HEK293 (cell line): ENCODE measurements around the gene MCFD2.

Experiments
- CTCF ChIA-PET: fragments of 350-600 bp; formaldehyde crosslinking; extraction: SDS; loops from one replicate; lab custom pipeline; 2021; ENCODE audit warnings: antibody characterized with exemption; lab: Yijun Ruan, JAX
- POLR2A ChIA-PET: fragments of 300-600 bp; formaldehyde crosslinking; extraction: SDS; loops from one replicate; lab custom pipeline; 2020; ENCODE audit warnings: antibody characterized with exemption, inconsistent platforms; lab: Yijun Ruan, JAX
- H3K27ac ChIP-seq: fragments of 200-500 bp; sonication (Bioruptor generic); 2 replicates; pipeline ENCODE4 v1.5.1; 2014; ENCODE audit warnings: low read depth, low read length, control low read depth, inconsistent platforms; ENCODE audit errors: extremely low read depth
- H3K36me3 ChIP-seq, 2 experiments: fragments of 200-500 bp in 1 of 2; sonication (Bioruptor generic) in 1 of 2; 1 replicate in 1 of 2; 2 replicates in 1 of 2; pipeline ENCODE4 v1.5.1; 2014 to 2017; ENCODE audit warnings: inconsistent platforms in 2 of 2, low read length in 2 of 2; ENCODE audit not compliant: control insufficient read depth in 2 of 2, insufficient read depth in 1 of 2
- H3K4me1 ChIP-seq: fragments of 200-500 bp; sonication (Bioruptor generic); 2 replicates; pipeline ENCODE4 v1.5.1; 2014; ENCODE audit warnings: mild to moderate bottlenecking, low read length, inconsistent platforms; ENCODE audit not compliant: control insufficient read depth, insufficient read depth
- H3K4me3 ChIP-seq: 2 replicates; pipeline ENCODE4 v1.5.1; 2011; ENCODE audit warnings: low read depth, mild to moderate bottlenecking, control low read depth, low read length, moderate library complexity
- H3K9me3 ChIP-seq: fragments of 200-500 bp; sonication (Bioruptor generic); 2 replicates; pipeline ENCODE4 v1.5.1; 2014; ENCODE audit warnings: low read depth, low read length, inconsistent platforms; ENCODE audit not compliant: control insufficient read depth, insufficient read depth
- GLI2 ChIP-seq: fragments of 450-650 bp; formaldehyde crosslinking; IDR thresholded peaks from 2 replicates; pipeline ENCODE4; 2017; ENCODE audit warnings: missing biosample characterization, missing genetic modification characterization, low read depth, borderline replicate concordance
- KLF16 ChIP-seq: fragments of 450-650 bp; formaldehyde crosslinking; IDR thresholded peaks from 2 replicates; pipeline ENCODE4 v1.5.1; 2017; ENCODE audit warnings: missing biosample characterization, missing genetic modification characterization
- KLF17 ChIP-seq: fragments of 450-650 bp; formaldehyde crosslinking; IDR thresholded peaks from 2 replicates; pipeline ENCODE4 v1.5.1; 2016; ENCODE audit warnings: missing biosample characterization, missing genetic modification characterization
- SP7 ChIP-seq: fragments of 450-650 bp; formaldehyde crosslinking; IDR thresholded peaks from 2 replicates; pipeline ENCODE4 v1.5.1; 2016; ENCODE audit warnings: missing biosample characterization, missing genetic modification characterization
- ZBTB8A ChIP-seq: fragments of 450-650 bp; formaldehyde crosslinking; IDR thresholded peaks from 2 replicates; pipeline ENCODE4 v1.5.1; 2016; ENCODE audit warnings: missing biosample characterization, missing genetic modification characterization
- ZNF121 ChIP-seq: fragments of 450-650 bp; formaldehyde crosslinking; IDR thresholded peaks from 2 replicates; pipeline ENCODE4 v1.5.1; 2016; ENCODE audit warnings: missing biosample characterization, missing genetic modification characterization
- ZNF416 ChIP-seq: fragments of 450-650 bp; formaldehyde crosslinking; IDR thresholded peaks from 2 replicates; pipeline ENCODE4 v1.5.1; 2016; ENCODE audit warnings: missing biosample characterization, missing genetic modification characterization
- ZNF488 ChIP-seq: fragments of 450-650 bp; formaldehyde crosslinking; IDR thresholded peaks from 2 replicates; pipeline ENCODE4 v1.5.1; 2016; ENCODE audit warnings: missing biosample characterization, missing genetic modification characterization
- ZNF510 ChIP-seq: fragments of 450-650 bp; formaldehyde crosslinking; IDR thresholded peaks from 2 replicates; pipeline ENCODE4 v1.5.1; 2018; ENCODE audit warnings: mild to moderate bottlenecking, missing genetic modification characterization, missing biosample characterization; ENCODE audit not compliant: insufficient replicate concordance
- ZNF626 ChIP-seq: fragments of 450-650 bp; sonication (Bioruptor Pico); formaldehyde crosslinking; IDR thresholded peaks from 2 replicates; pipeline ENCODE4 v1.5.1; 2018; ENCODE audit warnings: missing biosample characterization, missing genetic modification characterization, inconsistent platforms
- ZNF707 ChIP-seq: fragments of 450-650 bp; formaldehyde crosslinking; IDR thresholded peaks from 2 replicates; pipeline ENCODE4 v1.5.1; 2016; ENCODE audit warnings: missing biosample characterization, missing genetic modification characterization
- ZNF777 ChIP-seq: fragments of 450-650 bp; formaldehyde crosslinking; IDR thresholded peaks from 2 replicates; pipeline ENCODE4 v1.5.1; 2017; ENCODE audit warnings: missing biosample characterization, missing genetic modification characterization, borderline replicate concordance
- ZSCAN5A ChIP-seq: fragments of 450-650 bp; formaldehyde crosslinking; IDR thresholded peaks from 2 replicates; pipeline ENCODE4 v1.5.1; 2016; ENCODE audit warnings: missing biosample characterization, missing genetic modification characterization
- TF ChIP-seq, protein P1 (sequence below): fragments of 450-650 bp; formaldehyde crosslinking; IDR thresholded peaks from 2 replicates; pipeline ENCODE4; 2016; ENCODE audit warnings: missing biosample characterization, missing genetic modification characterization
- TF ChIP-seq, protein P2 (sequence below): fragments of 450-650 bp; formaldehyde crosslinking; IDR thresholded peaks from 2 replicates; pipeline ENCODE4 v1.5.1; 2016; ENCODE audit warnings: missing biosample characterization, missing genetic modification characterization
- TF ChIP-seq, protein P3 (sequence below): fragments of 450-650 bp; formaldehyde crosslinking; IDR thresholded peaks from 2 replicates; pipeline ENCODE4 v1.5.1; 2016; ENCODE audit warnings: missing biosample characterization, missing genetic modification characterization
- TF ChIP-seq, protein P4 (sequence below): fragments of 450-650 bp; formaldehyde crosslinking; IDR thresholded peaks from 2 replicates; pipeline ENCODE4 v1.5.1; 2016; ENCODE audit warnings: missing biosample characterization, missing genetic modification characterization
- TF ChIP-seq, protein P5 (sequence below): fragments of 450-650 bp; formaldehyde crosslinking; IDR thresholded peaks from 2 replicates; pipeline ENCODE4 v1.5.1; 2016; ENCODE audit warnings: missing biosample characterization, missing genetic modification characterization

Gene MCFD2

GRCh38 chr2:46891956-46892553 is 23.6 kb downstream of the MCFD2 start (continued):
- no peak for TF ChIP-seq SP7 (tag by site-specific recombination)

DNA sequence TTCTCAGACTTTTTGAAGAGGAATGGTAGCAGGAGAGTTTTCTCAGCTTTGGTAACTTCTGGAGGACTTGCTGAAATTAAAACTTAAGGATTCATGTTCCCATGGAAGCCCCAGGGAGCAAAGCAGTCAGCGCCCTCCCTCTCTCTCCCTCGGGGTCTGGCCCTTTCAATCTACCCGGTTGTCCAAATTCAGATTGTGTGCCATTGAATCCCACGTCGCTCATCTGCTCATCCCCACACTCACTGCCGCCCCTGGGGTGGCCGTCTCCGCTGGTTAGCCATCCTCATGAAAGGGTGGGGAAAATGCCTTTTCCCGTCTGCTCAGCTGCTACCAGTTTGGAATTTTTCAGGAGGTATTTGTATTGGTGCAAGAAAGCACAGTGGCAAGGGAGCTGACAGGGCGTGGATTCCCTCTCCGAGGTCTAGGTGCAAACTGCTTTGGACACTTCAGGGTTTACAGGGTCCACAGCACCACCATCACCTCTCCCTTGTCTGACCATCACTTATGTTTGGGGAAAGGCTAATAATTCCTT is 27.1 kb downstream of the MCFD2 start:
- TF ChIP-seq ZNF777 (tag by site-specific recombination): no peak
- no peak for TF ChIP-seq ZSCAN5A (tag by site-specific recombination)
- TF ChIP-seq, protein P1, sequence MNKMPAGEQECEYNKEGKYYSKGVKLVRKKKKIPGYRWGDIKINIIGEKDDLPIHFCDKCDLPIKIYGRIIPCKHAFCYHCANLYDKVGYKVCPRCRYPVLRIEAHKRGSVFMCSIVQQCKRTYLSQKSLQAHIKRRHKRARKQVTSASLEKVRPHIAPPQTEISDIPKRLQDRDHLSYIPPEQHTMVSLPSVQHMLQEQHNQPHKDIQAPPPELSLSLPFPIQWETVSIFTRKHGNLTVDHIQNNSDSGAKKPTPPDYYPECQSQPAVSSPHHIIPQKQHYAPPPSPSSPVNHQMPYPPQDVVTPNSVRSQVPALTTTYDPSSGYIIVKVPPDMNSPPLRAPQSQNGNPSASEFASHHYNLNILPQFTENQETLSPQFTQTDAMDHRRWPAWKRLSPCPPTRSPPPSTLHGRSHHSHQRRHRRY: no peak
- no peak for TF ChIP-seq KLF16
- TF ChIP-seq, protein P2, sequence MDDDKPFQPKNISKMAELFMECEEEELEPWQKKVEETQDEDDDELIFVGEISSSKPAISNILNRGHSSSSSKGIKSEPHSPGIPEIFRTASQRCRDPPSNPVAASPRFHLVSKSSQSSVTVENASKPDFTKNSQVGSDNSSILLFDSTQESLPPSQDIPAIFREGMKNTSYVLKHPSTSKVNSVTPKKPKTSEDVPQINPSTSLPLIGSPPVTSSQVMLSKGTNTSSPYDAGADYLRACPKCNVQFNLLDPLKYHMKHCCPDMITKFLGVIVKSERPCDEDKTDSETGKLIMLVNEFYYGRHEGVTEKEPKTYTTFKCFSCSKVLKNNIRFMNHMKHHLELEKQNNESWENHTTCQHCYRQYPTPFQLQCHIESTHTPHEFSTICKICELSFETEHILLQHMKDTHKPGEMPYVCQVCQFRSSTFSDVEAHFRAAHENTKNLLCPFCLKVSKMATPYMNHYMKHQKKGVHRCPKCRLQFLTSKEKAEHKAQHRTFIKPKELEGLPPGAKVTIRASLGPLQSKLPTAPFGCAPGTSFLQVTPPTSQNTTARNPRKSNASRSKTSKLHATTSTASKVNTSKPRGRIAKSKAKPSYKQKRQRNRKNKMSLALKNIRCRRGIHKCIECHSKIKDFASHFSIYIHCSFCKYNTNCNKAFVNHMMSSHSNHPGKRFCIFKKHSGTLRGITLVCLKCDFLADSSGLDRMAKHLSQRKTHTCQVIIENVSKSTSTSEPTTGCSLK (tag by site-specific recombination): no peak
- TF ChIP-seq GLI2: no peak
- no peak for TF ChIP-seq ZNF121 (tag by site-specific recombination)
- no peak for TF ChIP-seq ZNF510 (tag by site-specific recombination)
- TF ChIP-seq, protein P3, sequence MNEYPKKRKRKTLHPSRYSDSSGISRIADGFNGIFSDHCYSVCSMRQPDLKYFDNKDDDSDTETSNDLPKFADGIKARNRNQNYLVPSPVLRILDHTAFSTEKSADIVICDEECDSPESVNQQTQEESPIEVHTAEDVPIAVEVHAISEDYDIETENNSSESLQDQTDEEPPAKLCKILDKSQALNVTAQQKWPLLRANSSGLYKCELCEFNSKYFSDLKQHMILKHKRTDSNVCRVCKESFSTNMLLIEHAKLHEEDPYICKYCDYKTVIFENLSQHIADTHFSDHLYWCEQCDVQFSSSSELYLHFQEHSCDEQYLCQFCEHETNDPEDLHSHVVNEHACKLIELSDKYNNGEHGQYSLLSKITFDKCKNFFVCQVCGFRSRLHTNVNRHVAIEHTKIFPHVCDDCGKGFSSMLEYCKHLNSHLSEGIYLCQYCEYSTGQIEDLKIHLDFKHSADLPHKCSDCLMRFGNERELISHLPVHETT (tag by site-specific recombination): no peak
- TF ChIP-seq KLF17: no peak
- TF ChIP-seq ZNF416: no peak
- no peak for TF ChIP-seq ZNF707 (tag by site-specific recombination)
- no peak for TF ChIP-seq ZNF626
- no peak for TF ChIP-seq SP7 (tag by site-specific recombination)
- TF ChIP-seq, protein P4, sequence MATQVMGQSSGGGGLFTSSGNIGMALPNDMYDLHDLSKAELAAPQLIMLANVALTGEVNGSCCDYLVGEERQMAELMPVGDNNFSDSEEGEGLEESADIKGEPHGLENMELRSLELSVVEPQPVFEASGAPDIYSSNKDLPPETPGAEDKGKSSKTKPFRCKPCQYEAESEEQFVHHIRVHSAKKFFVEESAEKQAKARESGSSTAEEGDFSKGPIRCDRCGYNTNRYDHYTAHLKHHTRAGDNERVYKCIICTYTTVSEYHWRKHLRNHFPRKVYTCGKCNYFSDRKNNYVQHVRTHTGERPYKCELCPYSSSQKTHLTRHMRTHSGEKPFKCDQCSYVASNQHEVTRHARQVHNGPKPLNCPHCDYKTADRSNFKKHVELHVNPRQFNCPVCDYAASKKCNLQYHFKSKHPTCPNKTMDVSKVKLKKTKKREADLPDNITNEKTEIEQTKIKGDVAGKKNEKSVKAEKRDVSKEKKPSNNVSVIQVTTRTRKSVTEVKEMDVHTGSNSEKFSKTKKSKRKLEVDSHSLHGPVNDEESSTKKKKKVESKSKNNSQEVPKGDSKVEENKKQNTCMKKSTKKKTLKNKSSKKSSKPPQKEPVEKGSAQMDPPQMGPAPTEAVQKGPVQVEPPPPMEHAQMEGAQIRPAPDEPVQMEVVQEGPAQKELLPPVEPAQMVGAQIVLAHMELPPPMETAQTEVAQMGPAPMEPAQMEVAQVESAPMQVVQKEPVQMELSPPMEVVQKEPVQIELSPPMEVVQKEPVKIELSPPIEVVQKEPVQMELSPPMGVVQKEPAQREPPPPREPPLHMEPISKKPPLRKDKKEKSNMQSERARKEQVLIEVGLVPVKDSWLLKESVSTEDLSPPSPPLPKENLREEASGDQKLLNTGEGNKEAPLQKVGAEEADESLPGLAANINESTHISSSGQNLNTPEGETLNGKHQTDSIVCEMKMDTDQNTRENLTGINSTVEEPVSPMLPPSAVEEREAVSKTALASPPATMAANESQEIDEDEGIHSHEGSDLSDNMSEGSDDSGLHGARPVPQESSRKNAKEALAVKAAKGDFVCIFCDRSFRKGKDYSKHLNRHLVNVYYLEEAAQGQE (tag by site-specific recombination): no peak
- TF ChIP-seq ZBTB8A: no peak
- TF ChIP-seq ZNF488: no peak
- TF ChIP-seq, protein P5, sequence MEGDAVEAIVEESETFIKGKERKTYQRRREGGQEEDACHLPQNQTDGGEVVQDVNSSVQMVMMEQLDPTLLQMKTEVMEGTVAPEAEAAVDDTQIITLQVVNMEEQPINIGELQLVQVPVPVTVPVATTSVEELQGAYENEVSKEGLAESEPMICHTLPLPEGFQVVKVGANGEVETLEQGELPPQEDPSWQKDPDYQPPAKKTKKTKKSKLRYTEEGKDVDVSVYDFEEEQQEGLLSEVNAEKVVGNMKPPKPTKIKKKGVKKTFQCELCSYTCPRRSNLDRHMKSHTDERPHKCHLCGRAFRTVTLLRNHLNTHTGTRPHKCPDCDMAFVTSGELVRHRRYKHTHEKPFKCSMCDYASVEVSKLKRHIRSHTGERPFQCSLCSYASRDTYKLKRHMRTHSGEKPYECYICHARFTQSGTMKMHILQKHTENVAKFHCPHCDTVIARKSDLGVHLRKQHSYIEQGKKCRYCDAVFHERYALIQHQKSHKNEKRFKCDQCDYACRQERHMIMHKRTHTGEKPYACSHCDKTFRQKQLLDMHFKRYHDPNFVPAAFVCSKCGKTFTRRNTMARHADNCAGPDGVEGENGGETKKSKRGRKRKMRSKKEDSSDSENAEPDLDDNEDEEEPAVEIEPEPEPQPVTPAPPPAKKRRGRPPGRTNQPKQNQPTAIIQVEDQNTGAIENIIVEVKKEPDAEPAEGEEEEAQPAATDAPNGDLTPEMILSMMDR: no peak
- ChIA-PET POLR2A (no interaction called here), CTCF (interaction anchor here (0.6 to 2.2 kb wide), 21 partner anchors 11 to 1904 kb away, joined by 3 to 14 read pairs (median 3); no protein-coding TSS in a partner anchor)
- Histone ChIP-seq H3K27ac (no peak overlapping the region; the same call in 1 of the 2 replicates), H3K4me1 (no peaks in the 10 kb centered on the region), H3K36me3 (no peaks in the 10 kb centered on the region), H3K9me3 (no peaks in the 10 kb centered on the region), H3K4me3 (no peak overlapping the region)
